Transverse colon (tissue), 4 donors: Measurements from ENCODE around the gene NECAB2. TPM values are rescaled to one million over a fixed set of nuclear protein-coding genes. Genes with fewer than 3 reads are reported as not detected.

Experiments
- DNase-seq: peaks from one replicate; pipeline ENCODE4 v3.0.0-alpha.2; 2019
- H3K27ac ChIP-seq, 4 donors: fragments of 200-600 bp; sonication (generic); 2 replicates each; pipeline ENCODE4 v1.5.1; 2016 to 2018; ENCODE audit warnings: inconsistent platforms in 4 of 4
- H3K27me3 ChIP-seq: fragments of 200-600 bp; sonication (generic); 2 replicates; pipeline ENCODE4 v1.5.1; 2017; ENCODE audit warnings: inconsistent platforms
- H3K36me3 ChIP-seq, 4 donors: fragments of 200-600 bp; sonication (generic); 2 replicates each; pipeline ENCODE4 v1.5.1; 2017 to 2019; ENCODE audit warnings: inconsistent platforms in 4 of 4
- H3K4me1 ChIP-seq, 4 donors: fragments of 200-600 bp; sonication (generic); 2 replicates each; pipeline ENCODE4 v1.5.1; 2017 to 2020; ENCODE audit warnings: inconsistent platforms in 4 of 4
- H3K4me3 ChIP-seq, 4 donors: fragments of 200-600 bp; sonication (generic); 1 replicate in 1 of 4; 2 replicates in 3 of 4; pipeline versions ENCODE4 v1.5.1 to v1.6.1; 2017 to 2019; ENCODE audit warnings: inconsistent platforms in 4 of 4
- H3K9me3 ChIP-seq, 2 donors: fragments of 200-600 bp; sonication (generic); 2 replicates each; pipeline ENCODE4 v1.5.1; 2017 to 2019; ENCODE audit warnings: inconsistent platforms in 2 of 2
- CTCF ChIP-seq, 5 experiments: fragments of 200-600 bp in 3 of 5; fragments of 450-650 bp in 2 of 5; sonication (generic) in 3 of 5; IDR thresholded peaks; 1 replicate in 2 of 5; 2 replicates in 3 of 5; pipeline ENCODE4 v1.5.1; 2016 to 2017; ENCODE audit warnings: antibody characterized with exemption in 5 of 5, inconsistent platforms in 3 of 5, mild to moderate bottlenecking in 2 of 5, moderate library complexity in 1 of 5
- EP300 ChIP-seq: sonication (generic); formaldehyde crosslinking; IDR thresholded peaks from one replicate; pipeline ENCODE4 v1.6.1; 2017; ENCODE audit warnings: antibody characterized with exemption, low read depth
- POLR2A ChIP-seq: fragments of 450-650 bp; IDR thresholded peaks from one replicate; pipeline ENCODE4 v1.6.1; 2016; ENCODE audit warnings: antibody characterized with exemption, mild to moderate bottlenecking, moderate library complexity
- POLR2AphosphoS5 ChIP-seq, 3 donors: sonication (generic); formaldehyde crosslinking; IDR thresholded peaks; one replicate each; pipeline ENCODE4 v1.6.1; 2016; ENCODE audit warnings: antibody characterized with exemption in 3 of 3
- whole genome bisulfite sequencing, 2 donors: methylation state at CpG; one replicate each; pipeline ENCODE4 v1.1.5; 2018; ENCODE audit warnings: low coverage in 1 of 2; 5-methylcytosine and 5-hydroxymethylcytosine counted together
- in situ Hi-C, 4 donors: fragments of 200-750 bp; cut with MboI; loops; one replicate each; pipeline versions ENCODE4 v1.15.0 to v1.15.1; 2017; ENCODE audit warnings: low sequenced_read_pairs in 3 of 4, low pct_ligation_motif_present in 1 of 4, low pct_unique_long_range_greater_than_20kb in 1 of 4
- intact Hi-C: fragments of 100-400 bp; cut with DNase I; formaldehyde crosslinking; loops from one replicate; pipeline ENCODE4 v1.15.1; 2023; ENCODE audit warnings: low total_unique reads
- total RNA-seq, 4 donors: library from RNA; depleted of rRNA; stranded (reverse); fragments of >200 nt; gene quantifications; one replicate each; pipeline ENCODE4 v1.1.0, GENCODE V29; 2016

Gene NECAB2
- total RNA-seq, 4 donors from 2014 or later, result 0.41 TPM; not detected in 3

- Histone ChIP-seq H3K4me1 (no peaks in the 10 kb centered on the region), H3K4me3 (no peak overlapping the region), H3K9me3 (no peaks in the 10 kb centered on the region), H3K36me3 (no peaks in the 10 kb centered on the region), H3K27me3 (no peaks in the 10 kb centered on the region), H3K27ac (no peak overlapping the region)
- no peak for DNase-seq
- 75 to 80% methylated on average over 8 to 30 of the region's 30 CpGs for WGBS, 2 donors
- in situ Hi-C loops, result no loop called here
- intact Hi-C loops, result no loop called here
- TF ChIP-seq POLR2A, result no peak
Measured at GRCh38 chr16:83935005-83935857, 32.8 kb upstream of the NECAB2 start.

- Histone ChIP-seq H3K4me3 (no peak overlapping the region), H3K4me1 (no peaks in the 10 kb centered on the region), H3K27me3 (no peaks in the 10 kb centered on the region), H3K27ac (no peak overlapping the region), H3K36me3 (no peaks in the 10 kb centered on the region), H3K9me3 (no peaks in the 10 kb centered on the region)
- TF ChIP-seq POLR2AphosphoS5 (IDR thresholded peaks at IDR 0.05) (no peak), POLR2A (no peak), CTCF (IDR thresholded peaks at IDR 0.05) (no peak), EP300 (no peak)
- DNase-seq, result no peak
- in situ Hi-C loops (no loop called here), intact Hi-C loops (no loop called here)
- WGBS, 2 donors, result 80% methylated on average over 6 of the region's 10 CpGs; no CpG with 5 or more reads in 1 of the 2 donors
Measured at GRCh38 chr16:83935858-83936255, 32.2 kb upstream of the NECAB2 start.

GRCh38 chr16:83936581-83937165, 31.4 kb upstream of the NECAB2 start:
- no peaks in the 10 kb centered on the region for H3K9me3 ChIP-seq
- H3K36me3 ChIP-seq, result no peaks in the 10 kb centered on the region
- no peaks in the 10 kb centered on the region for H3K4me1 ChIP-seq
- intact Hi-C loops, result no loop called here
- 91% methylated on average over 19 of the region's 19 CpGs; no CpG with 5 or more reads in 1 of the 2 donors for WGBS, 2 donors
- no peak for TF ChIP-seq EP300
- no peak for TF ChIP-seq POLR2A
- TF ChIP-seq CTCF (IDR thresholded peaks at IDR 0.05), result no peak
- TF ChIP-seq POLR2AphosphoS5 (IDR thresholded peaks at IDR 0.05), result no peak
- no peak for DNase-seq
- no peaks in the 10 kb centered on the region for H3K27me3 ChIP-seq
- in situ Hi-C loops, result no loop called here
- no peak overlapping the region for H3K27ac ChIP-seq
- no peak overlapping the region for H3K4me3 ChIP-seq

- intact Hi-C loops, result no loop called here
- Histone ChIP-seq H3K9me3 (no peaks in the 10 kb centered on the region), H3K4me3 (no peak overlapping the region), H3K36me3 (no peaks in the 10 kb centered on the region), H3K27ac (no peak overlapping the region), H3K27me3 (no peaks in the 10 kb centered on the region), H3K4me1 (no peaks in the 10 kb centered on the region)
- 91 to 100% methylated on average over 1 to 2 of the region's 2 CpGs for WGBS, 2 donors
- no peak for DNase-seq
- TF ChIP-seq POLR2A, result no peak
- TF ChIP-seq EP300, result no peak
- no peak for TF ChIP-seq POLR2AphosphoS5 (IDR thresholded peaks at IDR 0.05)
- TF ChIP-seq CTCF (IDR thresholded peaks at IDR 0.05), result no peak
- in situ Hi-C loops, result no loop called here
Measured at GRCh38 chr16:83937267-83937666, 30.8 kb upstream of the NECAB2 start.
